Measurements from ENCODE around the gene FRY. TPM values are rescaled to one million over a fixed set of nuclear protein-coding genes. Genes with fewer than 3 reads are reported as not detected.

The FRY gene
- total and polyA plus RNA-seq, 2 of the 13 experiments (the other 11 are each of a cell fraction or from before 2014, with no cell fraction given): 8.2 to 13.1 TPM

- no peak for TF ChIP-seq ZNF207 (IDR thresholded peaks at IDR 0.05; ENCODE audit: borderline replicate concordance)
Observed at GRCh38 chr13:32315238-32316027, 283.9 kb downstream of the FRY start, which contains the start of the genes BRCA2 and ZAR1L (continued).

DNA sequence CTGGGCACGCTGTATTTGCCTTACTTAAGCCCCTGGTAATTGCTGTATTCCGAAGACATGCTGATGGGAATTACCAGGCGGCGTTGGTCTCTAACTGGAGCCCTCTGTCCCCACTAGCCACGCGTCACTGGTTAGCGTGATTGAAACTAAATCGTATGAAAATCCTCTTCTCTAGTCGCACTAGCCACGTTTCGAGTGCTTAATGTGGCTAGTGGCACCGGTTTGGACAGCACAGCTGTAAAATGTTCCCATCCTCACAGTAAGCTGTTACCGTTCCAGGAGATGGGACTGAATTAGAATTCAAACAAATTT is 284.4 kb downstream of the FRY start:
- POLR2A ChIA-PET: interaction anchor here (1.4 to 2.3 kb wide), 7 partner anchors 10 to 151 kb away, joined by 5 to 36 read pairs (median 8); partner anchors contain the start of gene N4BP2L1
- H3K79me2 ChIP-seq (ENCODE audit: insufficient read depth, low read length): peaks cover 5% of the 10 kb centered on the region
- DNase-seq (ENCODE audit: low spot score) (no peak), ATAC-seq (peak; percentile 66), FAIRE-seq (no peak)
- no peaks in the 10 kb centered on the region for H3K9me3 ChIP-seq (ENCODE audit: low read length)
- H3K4me3 ChIP-seq (replicated peaks in 1 of 3; ENCODE audit: insufficient read depth in 1 of 3, low read depth in 2 of 3, low read length in 3 of 3): peak overlapping the region; percentile 66 to 83 (median 72)
- WGBS (ENCODE audit: low lambda C conversion rate): 1% methylated on average over 13 of the region's 13 CpGs
- H3K9ac ChIP-seq (ENCODE audit: insufficient read depth, low read depth, low read length): peak overlapping the region; percentile 85
- in situ Hi-C loops (cut with HindIII; ENCODE audit: extremely low pct_ligation_motif_present, low pct_unique_long_range_greater_than_20kb) (no loop called here), intact Hi-C loops (cut with micrococcal nuclease; ENCODE audit: unreplicated experiment) (loop anchor here (5.0 kb wide), 1 partner anchor 404 kb away; no protein-coding TSS in a partner anchor)
- BruUV-seq (replicated peaks): no TSS peak
- CTCF ChIA-PET (ENCODE audit: low intra/inter-chr PET ratio, low total read pairs): no interaction called here
- no peaks in the 10 kb centered on the region; a peak in 1 of 5 replicates for H3K27me3 ChIP-seq (ENCODE audit: control insufficient read depth in 1 of 2, insufficient read depth in 2 of 2, low read length in 2 of 2)
- H4K20me1 ChIP-seq (ENCODE audit: insufficient read depth, low read length): no peaks in the 10 kb centered on the region; the same call in 1 of the 2 replicates
- peak overlapping the region; percentile 75 for H2AFZ ChIP-seq (ENCODE audit: low read length)
- H3K4me1 ChIP-seq (ENCODE audit: insufficient read depth, low read length): peaks cover 34% of the 10 kb centered on the region
- peak overlapping the region; percentile 96 for H3K4me2 ChIP-seq (ENCODE audit: low read depth, low read length)
- H3K27ac ChIP-seq (ENCODE audit: extremely low read length, insufficient read depth, low read length): peak overlapping the region; percentile 75
- peaks cover 0 to 5% of the 10 kb centered on the region in 2 experiments; a peak in 3 of 5 replicates for H3K36me3 ChIP-seq (replicated peaks in 1 of 2; ENCODE audit: control insufficient read depth in 1 of 2, insufficient read depth in 2 of 2, low read length in 2 of 2)
- TF ChIP-seq ZNF792 (CRISPR knock-in tag; IDR thresholded peaks at IDR 0.05) (no peak), RFXAP (CRISPR knock-in tag; IDR thresholded peaks at IDR 0.05; ENCODE audit: borderline replicate concordance) (no peak), ZNF44 (CRISPR knock-in tag; IDR thresholded peaks at IDR 0.05) (no peak), HMGA1 (CRISPR knock-in tag; conservative IDR thresholded peaks at IDR 0.05) (no peak), RELA (CRISPR knock-in tag; IDR thresholded peaks at IDR 0.05) (no peak), TRIM22 (IDR thresholded peaks at IDR 0.05) (no peak), YEATS2 (CRISPR knock-in tag; IDR thresholded peaks at IDR 0.05; ENCODE audit: borderline replicate concordance) (0 out of 2 replicates have a peak, but pooled peaks have one; percentile 6), ZNF331 (CRISPR knock-in tag; IDR thresholded peaks at IDR 0.05) (0 out of 2 replicates have a peak, but pooled peaks have one; percentile 10), SIX1 (CRISPR knock-in tag; IDR thresholded peaks at IDR 0.05; ENCODE audit: borderline replicate concordance) (0 out of 2 replicates have a peak, but pooled peaks have one; percentile 13), ZNF263 (CRISPR knock-in tag; IDR thresholded peaks at IDR 0.05) (no peak)
- TF ChIP-seq, protein P1, sequence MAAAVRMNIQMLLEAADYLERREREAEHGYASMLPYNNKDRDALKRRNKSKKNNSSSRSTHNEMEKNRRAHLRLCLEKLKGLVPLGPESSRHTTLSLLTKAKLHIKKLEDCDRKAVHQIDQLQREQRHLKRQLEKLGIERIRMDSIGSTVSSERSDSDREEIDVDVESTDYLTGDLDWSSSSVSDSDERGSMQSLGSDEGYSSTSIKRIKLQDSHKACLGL (CRISPR knock-in tag; IDR thresholded peaks at IDR 0.05): no peak
- TF ChIP-seq, protein P2, sequence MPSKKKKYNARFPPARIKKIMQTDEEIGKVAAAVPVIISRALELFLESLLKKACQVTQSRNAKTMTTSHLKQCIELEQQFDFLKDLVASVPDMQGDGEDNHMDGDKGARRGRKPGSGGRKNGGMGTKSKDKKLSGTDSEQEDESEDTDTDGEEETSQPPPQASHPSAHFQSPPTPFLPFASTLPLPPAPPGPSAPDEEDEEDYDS (CRISPR knock-in tag; IDR thresholded peaks at IDR 0.05): 0 out of 2 replicates have a peak, but pooled peaks have one; percentile 19
- TF ChIP-seq, protein P3, sequence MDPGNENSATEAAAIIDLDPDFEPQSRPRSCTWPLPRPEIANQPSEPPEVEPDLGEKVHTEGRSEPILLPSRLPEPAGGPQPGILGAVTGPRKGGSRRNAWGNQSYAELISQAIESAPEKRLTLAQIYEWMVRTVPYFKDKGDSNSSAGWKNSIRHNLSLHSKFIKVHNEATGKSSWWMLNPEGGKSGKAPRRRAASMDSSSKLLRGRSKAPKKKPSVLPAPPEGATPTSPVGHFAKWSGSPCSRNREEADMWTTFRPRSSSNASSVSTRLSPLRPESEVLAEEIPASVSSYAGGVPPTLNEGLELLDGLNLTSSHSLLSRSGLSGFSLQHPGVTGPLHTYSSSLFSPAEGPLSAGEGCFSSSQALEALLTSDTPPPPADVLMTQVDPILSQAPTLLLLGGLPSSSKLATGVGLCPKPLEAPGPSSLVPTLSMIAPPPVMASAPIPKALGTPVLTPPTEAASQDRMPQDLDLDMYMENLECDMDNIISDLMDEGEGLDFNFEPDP (CRISPR knock-in tag; conservative IDR thresholded peaks at IDR 0.05): 0 out of 2 replicates have a peak, but pooled peaks have one; percentile 15
- TF ChIP-seq, protein P4, sequence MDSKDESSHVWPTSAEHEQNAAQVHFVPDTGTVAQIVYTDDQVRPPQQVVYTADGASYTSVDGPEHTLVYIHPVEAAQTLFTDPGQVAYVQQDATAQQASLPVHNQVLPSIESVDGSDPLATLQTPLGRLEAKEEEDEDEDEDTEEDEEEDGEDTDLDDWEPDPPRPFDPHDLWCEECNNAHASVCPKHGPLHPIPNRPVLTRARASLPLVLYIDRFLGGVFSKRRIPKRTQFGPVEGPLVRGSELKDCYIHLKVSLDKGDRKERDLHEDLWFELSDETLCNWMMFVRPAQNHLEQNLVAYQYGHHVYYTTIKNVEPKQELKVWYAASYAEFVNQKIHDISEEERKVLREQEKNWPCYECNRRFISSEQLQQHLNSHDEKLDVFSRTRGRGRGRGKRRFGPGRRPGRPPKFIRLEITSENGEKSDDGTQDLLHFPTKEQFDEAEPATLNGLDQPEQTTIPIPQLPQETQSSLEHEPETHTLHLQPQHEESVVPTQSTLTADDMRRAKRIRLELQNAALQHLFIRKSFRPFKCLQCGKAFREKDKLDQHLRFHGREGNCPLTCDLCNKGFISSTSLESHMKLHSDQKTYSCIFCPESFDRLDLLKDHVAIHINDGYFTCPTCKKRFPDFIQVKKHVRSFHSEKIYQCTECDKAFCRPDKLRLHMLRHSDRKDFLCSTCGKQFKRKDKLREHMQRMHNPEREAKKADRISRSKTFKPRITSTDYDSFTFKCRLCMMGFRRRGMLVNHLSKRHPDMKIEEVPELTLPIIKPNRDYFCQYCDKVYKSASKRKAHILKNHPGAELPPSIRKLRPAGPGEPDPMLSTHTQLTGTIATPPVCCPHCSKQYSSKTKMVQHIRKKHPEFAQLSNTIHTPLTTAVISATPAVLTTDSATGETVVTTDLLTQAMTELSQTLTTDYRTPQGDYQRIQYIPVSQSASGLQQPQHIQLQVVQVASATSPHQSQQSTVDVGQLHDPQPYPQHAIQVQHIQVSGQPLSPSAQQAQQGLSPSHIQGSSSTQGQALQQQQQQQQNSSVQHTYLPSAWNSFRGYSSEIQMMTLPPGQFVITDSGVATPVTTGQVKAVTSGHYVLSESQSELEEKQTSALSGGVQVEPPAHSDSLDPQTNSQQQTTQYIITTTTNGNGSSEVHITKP (CRISPR knock-in tag; IDR thresholded peaks at IDR 0.05; ENCODE audit: low read depth): no peak

Data from HepG2 (cell line).